Forelimb muscle (tissue), 1 donor: Measurements from ENCODE around the gene ZDHHC16. TPM values are rescaled to one million over a fixed set of nuclear protein-coding genes. Genes with fewer than 3 reads are reported as not detected.
"Not testable (repeated sequence)": the region's sequence is repeated elsewhere in the genome, so short reads cannot be mapped to it uniquely, and the experiment has no call there.

Experiments
- DNase-seq: peaks from one replicate; pipeline ENCODE4 v3.0.0-alpha.2; 2013; ENCODE audit warnings: low read depth
- polyA plus RNA-seq: library from polyadenylated mRNA; unstranded; fragments of 120-200 nt; gene quantifications from one replicate; pipeline ENCODE4 v1.2.1, GENCODE V29; 2013; ENCODE audit not compliant: insufficient read length

ZDHHC16 gene
- polyA plus RNA-seq, 1 donor, result 28.8 TPM

- no peak for DNase-seq
Measured at GRCh38 chr10:97434557-97434956, 11.4 kb upstream of the ZDHHC16 start.

GRCh38 chr10:97435211-97435610, 10.8 kb upstream of the ZDHHC16 start:
- DNase-seq, result no peak

DNA sequence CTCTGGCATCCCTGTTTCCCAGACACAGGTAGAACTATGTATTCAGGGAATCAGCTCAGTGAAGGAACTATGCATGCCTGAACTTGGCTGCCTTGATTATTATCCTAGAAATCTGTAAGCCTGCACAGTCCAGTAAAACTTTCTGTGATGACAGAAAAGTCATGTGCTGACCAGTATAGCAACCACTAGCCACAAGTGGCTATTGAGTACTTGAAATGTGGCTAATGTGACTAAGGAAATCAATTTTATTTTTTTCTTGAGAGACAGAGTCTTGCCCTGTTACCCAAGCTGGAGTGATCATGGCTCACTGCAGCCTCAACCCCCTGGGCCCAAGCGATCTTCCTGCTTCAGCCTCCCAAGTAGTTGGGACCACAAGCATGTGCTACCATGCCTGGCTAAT, 3.7 kb upstream of the ZDHHC16 start:
- no peak for DNase-seq

GRCh38 chr10:97444212-97444611, 1.8 kb upstream of the ZDHHC16 start:
- DNase-seq, result no peak

GRCh38 chr10:97445357-97445721, 636 bp upstream of the ZDHHC16 start:
- no peak for DNase-seq

- DNase-seq, result no peak
Measured at GRCh38 chr10:97450828-97451227, 4.9 kb downstream of the ZDHHC16 start.

- DNase-seq, result no peak
Measured at GRCh38 chr10:97451605-97452004, 5.6 kb downstream of the ZDHHC16 start.

GRCh38 chr10:97452352-97452751, 6.4 kb downstream of the ZDHHC16 start:
- DNase-seq, result no peak

GRCh38 chr10:97454330-97455036, 8.5 kb downstream of the ZDHHC16 start:
- DNase-seq, result no peak

DNA sequence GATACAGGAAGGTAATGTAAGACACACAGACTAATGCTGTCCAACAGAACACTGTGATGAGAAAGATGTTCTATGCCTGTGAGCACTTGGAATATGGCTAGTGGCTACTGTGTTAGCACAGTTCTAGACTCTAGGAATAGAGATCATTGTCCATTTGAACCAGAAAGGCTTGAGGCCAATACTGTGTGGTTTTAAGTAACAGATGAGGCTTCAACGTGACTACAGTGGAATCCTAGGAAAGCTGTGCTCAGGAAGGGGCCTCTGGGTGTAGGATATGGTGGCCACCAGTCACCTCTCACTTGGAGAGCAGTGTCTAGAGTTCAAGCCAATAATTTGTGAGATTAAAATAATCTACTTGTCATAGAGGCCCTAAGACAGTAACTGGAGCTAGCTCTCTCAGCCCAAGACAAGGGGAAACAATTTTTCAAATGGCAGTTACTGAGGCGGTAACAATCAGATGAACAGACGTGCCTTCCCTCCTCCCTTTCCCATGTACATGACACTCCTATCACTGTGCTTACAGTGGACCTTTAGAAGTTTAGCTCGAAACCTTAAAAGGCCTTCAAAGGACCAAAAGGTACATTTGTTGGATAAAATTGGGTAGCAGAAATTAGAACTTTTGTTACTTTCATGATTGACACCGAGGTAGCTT, 10.2 kb downstream of the ZDHHC16 start:
- DNase-seq, result no peak

DNA sequence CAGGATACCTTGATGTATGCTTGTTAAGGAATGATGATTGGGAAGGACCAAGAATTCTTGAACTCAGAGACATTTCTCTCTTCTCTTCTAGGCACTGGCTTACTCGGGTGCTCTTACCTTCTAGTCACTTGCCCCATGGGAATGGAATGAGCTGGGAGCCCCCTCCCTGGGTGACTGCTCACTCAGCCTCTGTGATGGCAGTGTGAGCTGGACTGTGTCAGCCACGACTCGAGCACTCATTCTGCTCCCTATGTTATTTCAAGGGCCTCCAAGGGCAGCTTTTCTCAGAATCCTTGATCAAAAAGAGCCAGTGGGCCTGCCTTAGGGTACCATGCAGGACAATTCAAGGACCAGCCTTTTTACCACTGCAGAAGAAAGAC, 10.7 kb downstream of the ZDHHC16 start:
- no peak for DNase-seq

DNA sequence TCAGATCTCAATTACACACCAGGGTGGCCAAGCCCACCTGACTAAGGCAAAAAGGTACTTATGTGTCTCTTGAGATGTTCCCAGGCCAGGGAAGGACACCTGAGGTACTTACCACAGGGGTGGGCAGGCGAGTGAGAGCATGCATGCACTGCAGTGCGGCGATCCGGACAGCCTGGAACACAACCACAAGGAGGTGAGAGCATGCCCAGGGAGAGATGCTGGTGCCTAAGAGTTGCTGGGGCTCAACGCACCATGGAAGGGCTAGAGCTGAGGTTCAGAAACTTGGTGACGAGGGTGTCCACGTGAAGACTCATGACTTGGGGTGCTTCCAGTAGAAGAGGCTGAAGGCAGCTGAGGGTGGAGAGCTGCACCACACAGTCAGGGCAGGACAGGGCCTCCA, 13.1 kb downstream of the ZDHHC16 start:
- no peak for DNase-seq

DNA sequence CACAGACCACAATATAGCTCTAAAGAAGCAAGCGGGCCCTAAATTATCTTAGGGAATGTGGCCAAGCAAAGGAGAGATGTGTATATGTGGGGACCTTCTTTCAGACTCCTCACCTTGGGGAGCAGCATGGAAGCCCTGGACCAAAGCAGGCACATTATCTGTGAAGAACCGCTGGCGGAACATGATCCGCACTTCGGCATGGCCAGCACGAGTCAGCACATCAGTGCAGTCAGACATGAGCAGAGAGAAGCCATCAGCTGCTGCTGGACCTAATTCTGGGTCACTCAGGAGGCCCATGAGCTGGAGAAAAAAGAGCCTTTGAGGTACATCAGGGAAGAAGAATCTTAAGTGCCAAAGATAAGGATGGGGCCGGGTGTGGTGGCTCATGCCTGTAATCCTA, 14.0 kb downstream of the ZDHHC16 start:
- DNase-seq, result no peak

- DNase-seq, result no peak
Measured at GRCh38 chr10:97462309-97462708, 16.3 kb downstream of the ZDHHC16 start.

DNA sequence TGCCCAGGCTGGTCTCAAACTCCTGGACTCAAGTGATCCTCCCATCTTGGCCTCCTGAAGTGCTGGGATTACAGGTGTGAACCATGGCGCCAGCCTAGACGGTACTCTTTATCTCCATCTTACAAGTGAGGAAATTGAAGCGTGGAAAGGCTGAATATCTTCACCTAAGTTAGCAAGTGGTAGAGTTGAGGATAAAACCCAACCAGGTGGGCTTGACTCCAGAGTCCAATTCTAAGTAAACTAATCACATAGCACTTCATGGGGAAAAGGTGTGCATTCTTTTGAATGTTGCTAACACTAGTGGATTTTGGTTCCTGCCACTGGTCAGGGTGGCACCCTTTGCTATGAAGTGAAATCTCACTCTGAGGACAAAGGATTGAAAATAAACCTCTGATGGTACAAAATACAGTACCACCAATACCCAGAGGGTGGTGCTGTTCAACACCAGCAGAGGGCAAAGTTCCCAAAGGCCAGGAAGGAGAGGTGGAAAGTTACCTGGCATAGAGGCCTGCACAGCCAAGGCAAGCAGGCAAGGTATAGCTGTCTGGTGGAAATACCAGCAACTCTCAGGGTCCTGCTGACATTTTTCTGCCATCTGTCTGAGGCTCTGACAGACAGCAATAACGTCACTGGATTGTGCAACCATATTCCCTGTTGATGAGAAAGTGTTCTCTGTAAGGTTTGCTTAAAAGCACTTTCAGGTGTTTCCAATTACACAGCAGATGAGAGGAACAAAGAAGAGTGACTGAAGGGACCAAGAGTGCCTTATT, 17.6 kb downstream of the ZDHHC16 start:
- DNase-seq, result no peak

DNA sequence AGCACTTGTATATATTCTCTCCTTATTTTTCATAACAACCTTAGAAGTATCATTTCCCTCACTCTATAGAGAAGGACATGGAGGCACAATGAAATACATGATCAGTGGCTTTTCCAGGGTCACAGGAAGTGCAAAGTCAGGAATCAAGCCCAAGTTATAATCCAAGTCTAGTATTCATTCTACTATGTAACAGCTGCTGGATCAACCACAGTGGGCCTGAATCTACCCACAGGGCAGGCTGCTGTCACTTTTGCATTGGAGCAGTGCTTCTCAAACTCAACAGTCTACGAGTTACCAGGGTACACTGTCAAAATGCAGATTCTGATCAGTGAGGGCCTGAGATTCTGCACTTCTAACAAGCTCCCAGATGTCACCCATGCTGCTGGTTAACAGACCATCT, 18.3 kb downstream of the ZDHHC16 start:
- no peak for DNase-seq

DNA sequence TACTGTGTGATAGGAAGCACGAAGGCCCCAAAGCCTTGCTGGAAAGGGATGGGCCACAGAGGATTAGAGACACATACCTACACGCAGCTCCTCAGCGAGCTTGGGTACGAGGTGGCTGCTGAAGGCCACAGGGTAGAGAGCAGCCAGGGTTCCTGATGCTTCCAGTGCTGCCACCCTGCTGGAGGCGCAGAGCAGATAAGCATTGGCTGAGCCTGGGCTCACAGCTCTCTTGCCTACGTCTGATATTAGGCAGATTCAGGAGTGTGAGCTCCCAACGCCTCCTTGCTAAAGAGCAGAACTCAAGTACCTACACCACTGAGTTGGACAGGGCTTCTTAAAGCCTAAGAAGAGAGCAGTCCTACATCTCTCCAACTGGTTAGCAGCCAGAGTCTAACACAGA, 20.0 kb downstream of the ZDHHC16 start:
- DNase-seq, result no peak

GRCh38 chr10:97466755-97467154, 20.8 kb downstream of the ZDHHC16 start:
- no peak for DNase-seq

DNA sequence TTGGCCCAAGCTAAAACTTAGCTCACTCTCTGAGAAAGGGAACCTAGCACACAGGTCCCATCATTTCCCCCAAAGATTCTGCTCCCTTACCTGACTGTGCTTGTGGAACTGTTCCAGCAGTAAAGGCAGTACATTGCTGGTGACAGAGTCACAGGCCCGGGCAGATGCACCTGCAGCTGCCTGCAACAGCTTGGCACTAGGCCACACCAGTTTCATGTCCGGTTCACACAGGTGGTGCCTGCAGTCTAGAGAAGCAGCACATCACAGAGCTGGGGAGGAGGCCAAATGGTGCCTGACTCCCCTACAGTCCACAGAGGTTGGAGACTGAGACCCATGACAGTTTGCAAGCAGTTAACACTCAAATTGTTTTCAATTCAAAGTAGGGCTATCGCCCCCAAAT, 22.2 kb downstream of the ZDHHC16 start:
- no peak for DNase-seq

DNA sequence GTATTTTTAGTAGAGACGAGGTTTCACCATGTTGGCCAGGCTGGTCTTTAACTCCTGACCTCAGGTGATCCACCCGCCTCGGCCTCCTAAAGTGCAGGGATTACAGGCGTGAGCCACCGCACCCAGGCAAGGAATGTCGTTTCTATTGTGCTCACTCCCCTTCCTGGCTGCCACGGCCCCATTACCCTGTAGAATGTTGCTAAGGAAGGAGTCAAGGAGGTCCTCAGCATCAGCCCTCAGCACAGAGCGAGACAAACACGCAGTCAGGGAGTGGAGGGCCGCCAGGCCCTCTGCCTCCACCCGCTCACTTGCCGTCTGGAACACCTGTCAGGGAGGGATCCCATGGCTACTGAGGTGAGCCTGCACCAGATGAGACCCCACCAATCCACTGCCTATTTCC, 22.8 kb downstream of the ZDHHC16 start:
- not testable (repeated sequence) for DNase-seq

DNA sequence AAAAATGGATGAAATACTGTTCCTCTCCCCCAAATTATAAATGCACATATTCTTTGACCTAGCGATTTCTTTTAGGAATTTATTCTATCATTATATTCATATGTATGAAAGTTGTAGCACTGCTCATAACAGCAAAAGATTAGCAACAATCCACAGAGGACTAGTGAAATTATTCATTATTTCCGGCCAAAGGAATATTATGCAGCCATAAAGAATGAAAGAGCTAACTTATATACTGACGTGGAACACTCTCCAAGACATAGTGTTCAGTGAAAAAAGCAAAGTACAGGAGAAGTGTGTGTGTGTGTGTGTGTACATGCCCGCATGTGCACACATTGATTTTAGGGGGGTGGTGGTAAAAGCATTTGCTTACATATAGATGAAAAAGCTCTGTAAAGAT, 28.9 kb downstream of the ZDHHC16 start:
- DNase-seq, result no peak

DNA sequence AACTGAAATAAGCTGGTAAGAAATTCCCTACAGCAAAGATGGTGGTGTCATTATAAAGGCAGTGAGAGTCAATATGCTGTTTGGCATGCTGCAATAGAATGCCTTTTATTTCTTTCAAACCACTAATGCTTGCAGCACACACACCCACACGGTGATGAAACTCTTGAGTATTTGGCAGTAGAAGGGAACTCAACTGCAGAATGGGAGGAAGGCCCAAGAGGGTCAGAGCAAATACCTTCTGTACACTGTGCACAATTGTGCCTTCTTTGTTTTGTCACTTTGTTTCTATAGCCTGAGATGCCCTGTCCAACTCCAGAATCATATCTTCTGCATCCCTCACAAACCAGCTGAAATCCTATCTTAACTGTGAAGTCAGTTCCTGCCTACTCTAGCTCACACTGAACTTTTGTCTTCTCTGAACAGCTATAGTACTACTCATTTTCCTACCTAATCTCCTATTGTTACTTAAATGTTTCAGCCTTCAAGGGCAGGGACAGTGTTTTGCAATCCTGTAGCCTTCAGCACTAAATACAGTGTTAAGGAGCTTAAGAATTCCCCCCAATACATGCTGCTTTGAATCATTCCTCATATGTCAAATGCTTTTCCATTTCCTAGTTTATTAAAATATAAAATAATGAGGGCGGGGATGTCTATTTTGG, 30.1 kb downstream of the ZDHHC16 start:
- DNase-seq, result no peak
